Kidney epithelial cell (primary cell): ENCODE measurements around the gene USF2. TPM values are rescaled to one million over a fixed set of nuclear protein-coding genes. Genes with fewer than 3 reads are reported as not detected.

ENCODE experiments used
- DNase-seq: peaks from one replicate; pipeline ENCODE4 v3.0.0-alpha.2; 2010; ENCODE audit warnings: low read depth
- H3K27me3 ChIP-seq: 2 replicates; pipeline ENCODE4 v1.6.0; 2011; ENCODE audit warnings: low read length; ENCODE audit not compliant: control insufficient read depth, insufficient read depth
- H3K36me3 ChIP-seq: 2 replicates; pipeline ENCODE4 v1.5.1; 2011; ENCODE audit warnings: low read length; ENCODE audit not compliant: control insufficient read depth, insufficient read depth
- H3K4me3 ChIP-seq: 2 replicates; pipeline ENCODE4 v1.5.1; 2011; ENCODE audit warnings: low read depth, mild to moderate bottlenecking, control low read depth, low read length
- total RNA-seq: library from RNA; depleted of rRNA; stranded (reverse); fragments of >200 nt; gene quantifications from 2 replicates; pipeline ENCODE4 v1.2.3, GENCODE V29; 2015
- TF ChIP-seq, protein P1 (sequence below): IDR thresholded peaks from 2 replicates; pipeline ENCODE4 v1.5.1; 2011; ENCODE audit warnings: mild to moderate bottlenecking, moderate library complexity, low read length, control low read depth, inconsistent platforms; ENCODE audit not compliant: insufficient read depth, poor library complexity, severe bottlenecking

The USF2 gene
- total RNA-seq, 1 donor from 2014 or later = 95.1 TPM

GRCh38 chr19:35264268-35265125 lies 4.3 kb upstream of the USF2 start:
- Histone ChIP-seq H3K27me3 (no peaks in the 10 kb centered on the region), H3K4me3 (no peak overlapping the region), H3K36me3 (peaks cover 2% of the 10 kb centered on the region)
- TF ChIP-seq, protein P1, sequence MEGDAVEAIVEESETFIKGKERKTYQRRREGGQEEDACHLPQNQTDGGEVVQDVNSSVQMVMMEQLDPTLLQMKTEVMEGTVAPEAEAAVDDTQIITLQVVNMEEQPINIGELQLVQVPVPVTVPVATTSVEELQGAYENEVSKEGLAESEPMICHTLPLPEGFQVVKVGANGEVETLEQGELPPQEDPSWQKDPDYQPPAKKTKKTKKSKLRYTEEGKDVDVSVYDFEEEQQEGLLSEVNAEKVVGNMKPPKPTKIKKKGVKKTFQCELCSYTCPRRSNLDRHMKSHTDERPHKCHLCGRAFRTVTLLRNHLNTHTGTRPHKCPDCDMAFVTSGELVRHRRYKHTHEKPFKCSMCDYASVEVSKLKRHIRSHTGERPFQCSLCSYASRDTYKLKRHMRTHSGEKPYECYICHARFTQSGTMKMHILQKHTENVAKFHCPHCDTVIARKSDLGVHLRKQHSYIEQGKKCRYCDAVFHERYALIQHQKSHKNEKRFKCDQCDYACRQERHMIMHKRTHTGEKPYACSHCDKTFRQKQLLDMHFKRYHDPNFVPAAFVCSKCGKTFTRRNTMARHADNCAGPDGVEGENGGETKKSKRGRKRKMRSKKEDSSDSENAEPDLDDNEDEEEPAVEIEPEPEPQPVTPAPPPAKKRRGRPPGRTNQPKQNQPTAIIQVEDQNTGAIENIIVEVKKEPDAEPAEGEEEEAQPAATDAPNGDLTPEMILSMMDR = no peak
- DNase-seq = no peak

DNA sequence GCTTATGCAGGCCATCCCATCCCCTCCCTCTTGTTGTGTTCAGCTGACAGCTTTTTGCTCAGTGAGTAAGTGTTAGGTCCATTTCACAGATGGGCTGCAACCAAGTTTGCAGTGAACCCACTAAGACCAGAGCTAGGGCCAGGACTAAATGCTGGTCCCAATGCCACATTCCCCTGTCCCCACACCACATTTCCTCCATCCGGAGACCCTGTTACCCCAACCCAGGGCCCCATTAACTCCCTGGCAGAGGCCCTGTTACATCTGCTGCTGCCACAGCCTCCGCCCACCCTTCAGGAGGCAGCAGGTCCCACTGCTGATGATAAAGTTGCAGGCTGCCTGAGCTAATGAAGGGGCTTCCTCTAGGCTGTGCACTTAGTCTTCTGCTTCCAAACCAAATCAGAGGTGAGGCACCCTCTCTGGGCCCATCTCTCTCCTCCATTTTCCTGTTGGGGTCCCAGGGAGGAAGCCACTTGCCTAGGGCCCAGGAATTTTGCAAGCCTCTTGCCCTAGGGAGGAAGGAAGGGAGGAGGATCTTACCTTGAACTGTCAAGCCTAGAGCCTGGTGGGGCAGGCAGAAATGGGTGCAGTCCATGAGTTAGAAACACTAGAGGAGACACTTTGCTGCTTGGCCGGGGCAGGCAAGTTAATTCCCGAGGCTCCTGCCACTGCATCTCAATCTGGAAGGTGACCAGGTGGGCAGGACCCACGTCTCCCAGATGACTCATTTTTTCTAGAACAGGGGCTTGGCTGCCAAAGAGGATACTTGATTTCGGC lies 3.4 kb upstream of the USF2 start:
- DNase-seq = no peak
- no peaks in the 10 kb centered on the region for H3K27me3 ChIP-seq
- TF ChIP-seq, protein P1 = no peak
- H3K4me3 ChIP-seq = no peak overlapping the region
- H3K36me3 ChIP-seq = no peaks in the 10 kb centered on the region

DNA sequence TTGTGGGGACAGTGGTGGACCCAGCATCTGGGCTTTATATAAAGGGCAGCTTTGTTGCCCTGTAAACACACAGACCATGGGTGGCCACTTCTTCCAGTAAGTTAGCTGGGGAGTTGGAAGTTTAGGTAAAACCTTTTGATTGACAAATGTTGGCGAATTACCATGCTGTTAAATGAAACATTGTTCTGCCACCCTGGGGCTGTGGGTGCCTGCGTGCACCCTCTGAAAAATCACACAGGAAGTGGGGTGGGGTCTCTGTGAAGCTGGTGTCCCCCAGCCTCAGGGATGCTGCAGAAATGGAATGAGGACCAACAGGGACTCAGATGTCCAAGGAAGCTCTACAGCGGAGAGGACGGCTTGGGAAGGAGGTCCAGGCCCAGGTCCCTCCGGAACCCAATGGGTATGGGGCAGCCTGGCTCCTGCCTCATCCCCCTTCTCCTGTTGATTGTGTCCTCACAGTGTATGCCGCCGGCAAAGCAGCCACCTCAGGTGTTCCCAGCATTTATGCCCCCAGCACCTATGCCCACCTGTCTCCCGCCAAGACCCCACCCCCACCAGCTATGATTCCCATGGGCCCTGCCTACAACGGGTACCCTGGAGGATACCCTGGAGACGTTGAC lies 2.8 kb upstream of the USF2 start:
- Histone ChIP-seq H3K27me3 (no peaks in the 10 kb centered on the region), H3K36me3 (no peaks in the 10 kb centered on the region), H3K4me3 (no peak overlapping the region)
- TF ChIP-seq, protein P1 = no peak
- no peak for DNase-seq

DNA sequence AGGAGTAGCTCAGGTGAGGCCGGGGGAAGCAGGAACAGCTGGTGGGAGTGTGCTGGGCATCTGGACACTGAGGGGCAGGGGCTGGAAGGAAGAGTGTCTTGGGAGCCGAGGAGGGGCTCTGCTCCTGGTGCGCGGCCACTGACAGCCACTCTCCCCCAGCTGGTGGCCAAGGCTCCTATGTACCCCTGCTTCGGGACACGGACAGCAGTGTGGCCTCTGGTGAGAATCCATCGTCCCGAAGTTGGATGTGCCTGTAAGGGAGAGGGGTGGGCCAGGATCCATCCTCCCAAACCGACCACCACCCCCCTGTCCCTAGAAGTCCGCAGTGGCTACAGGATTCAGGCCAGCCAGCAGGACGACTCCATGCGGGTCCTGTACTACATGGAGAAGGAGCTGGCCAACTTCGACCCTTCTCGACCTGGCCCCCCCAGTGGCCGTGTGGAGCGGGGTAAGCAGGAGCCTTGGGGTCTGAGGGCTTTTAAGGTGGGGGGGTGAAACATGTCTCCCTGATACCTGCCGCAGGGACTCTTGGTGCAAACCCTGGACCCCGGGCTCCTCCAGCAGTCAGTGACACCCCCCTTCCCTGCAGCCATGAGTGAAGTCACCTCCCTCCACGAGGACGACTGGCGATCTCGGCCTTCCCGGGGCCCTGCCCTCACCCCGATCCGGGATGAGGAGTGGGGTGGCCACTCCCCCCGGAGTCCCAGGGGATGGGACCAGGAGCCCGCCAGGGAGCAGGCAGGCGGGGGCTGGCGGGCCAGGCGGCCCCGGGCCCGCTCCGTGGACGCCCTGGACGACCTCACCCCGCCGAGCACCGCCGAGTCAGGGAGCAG lies 2.0 kb upstream of the USF2 start:
- H3K4me3 ChIP-seq = peak overlapping the region; percentile 81
- TF ChIP-seq, protein P1 = no peak
- no peak for DNase-seq

DNA sequence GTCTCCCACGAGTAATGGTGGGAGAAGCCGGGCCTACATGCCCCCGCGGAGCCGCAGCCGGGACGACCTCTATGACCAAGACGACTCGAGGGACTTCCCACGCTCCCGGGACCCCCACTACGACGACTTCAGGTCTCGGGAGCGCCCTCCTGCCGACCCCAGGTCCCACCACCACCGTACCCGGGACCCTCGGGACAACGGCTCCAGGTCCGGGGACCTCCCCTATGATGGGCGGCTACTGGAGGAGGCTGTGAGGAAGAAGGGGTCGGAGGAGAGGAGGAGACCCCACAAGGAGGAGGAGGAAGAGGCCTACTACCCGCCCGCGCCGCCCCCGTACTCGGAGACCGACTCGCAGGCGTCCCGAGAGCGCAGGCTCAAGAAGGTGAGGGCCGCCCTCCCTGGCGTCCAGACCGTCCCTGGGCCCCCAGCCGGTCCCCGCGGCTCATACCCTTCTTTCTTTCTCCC lies 1.4 kb upstream of the USF2 start:
- Histone ChIP-seq H3K4me3 (peak overlapping the region; percentile 81), H3K27me3 (no peaks in the 10 kb centered on the region), H3K36me3 (no peaks in the 10 kb centered on the region)
- TF ChIP-seq, protein P1 = no peak
- DNase-seq = no peak

More for the DNA sequence above, 2.0 kb upstream of the USF2 start:
- no peaks in the 10 kb centered on the region for H3K36me3 ChIP-seq
- no peaks in the 10 kb centered on the region for H3K27me3 ChIP-seq
